ENCODE measurements around the gene KIF26B. TPM values are rescaled to one million over a fixed set of nuclear protein-coding genes. Genes with fewer than 3 reads are reported as not detected.

KIF26B gene
- total and polyA plus RNA-seq, 2 of the 4 experiments (the other 2 are of a cell fraction) = 0.53 to 0.54 TPM

DNA sequence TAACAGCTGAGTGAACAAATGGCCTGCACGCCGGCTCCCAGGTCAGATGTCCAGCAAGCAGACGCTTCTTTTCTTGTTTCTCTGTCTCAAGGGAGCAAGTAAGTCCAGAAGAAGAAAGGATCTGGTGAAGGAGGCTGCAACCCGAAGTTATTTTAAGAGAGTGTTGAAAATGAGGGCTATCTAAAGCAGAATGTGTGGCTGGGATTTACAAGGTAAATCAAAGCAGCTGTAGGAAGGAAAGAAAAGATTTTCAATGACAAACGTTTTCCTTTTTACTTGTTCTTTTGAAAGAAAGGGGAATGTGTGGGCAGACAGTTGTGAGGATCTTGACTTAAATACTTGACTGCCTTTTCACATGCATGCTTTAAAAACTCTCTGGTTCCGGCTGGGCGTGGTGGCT lies 311.5 kb downstream of the KIF26B start:
- Histone ChIP-seq H3K9me3 (ENCODE audit: control insufficient read depth, insufficient read depth, low read length) (no peaks in the 10 kb centered on the region), H3K27me3 (ENCODE audit: control insufficient read depth, insufficient read depth, low read length) (no peaks in the 10 kb centered on the region), H2AK9ac (replicated peaks; ENCODE audit: low read depth, low read length, poor library complexity) (no peak overlapping the region), H2BK5ac (ENCODE audit: low read depth, low read length, poor library complexity, severe bottlenecking) (no peak overlapping the region), H3K4ac (ENCODE audit: low read depth, low read length) (no peak overlapping the region), H2BK120ac (ENCODE audit: low read depth, low read length) (no peak overlapping the region), H3K14ac (replicated peaks; ENCODE audit: low read depth, low read length) (no peak overlapping the region), H4K8ac (ENCODE audit: low read depth in 2 of 2, low read length in 2 of 2) (no peak overlapping the region), H3K4me3 (ENCODE audit: insufficient read depth, low read depth, low read length) (no peak overlapping the region), H3K36me3 (ENCODE audit: control insufficient read depth, insufficient read depth, low read length) (peaks cover 4% of the 10 kb centered on the region; the same call in 1 of the 2 replicates), H3K23ac (ENCODE audit: low read depth, low read length) (no peak overlapping the region), H3K27ac (ENCODE audit: insufficient read depth, low read length) (no peak overlapping the region), H2AFZ (replicated peaks; ENCODE audit: low read length, poor library complexity) (no peak overlapping the region), H3K18ac (ENCODE audit: low read depth, low read length) (no peak overlapping the region), H4K20me1 (ENCODE audit: insufficient read depth, low read length) (no peaks in the 10 kb centered on the region), H3K56ac (ENCODE audit: extremely low read depth, insufficient read depth, low read length) (no peak overlapping the region), H3K4me1 (ENCODE audit: control insufficient read depth, insufficient read depth, low read length) (no peaks in the 10 kb centered on the region), H4K5ac (ENCODE audit: low read depth, low read length) (no peak overlapping the region), H2BK20ac (ENCODE audit: low read depth, low read length) (no peak overlapping the region), H3K4me2 (ENCODE audit: low read depth, low read length) (no peak overlapping the region), H4K91ac (ENCODE audit: insufficient read depth, low read depth, low read length) (no peak overlapping the region), H3K79me1 (ENCODE audit: low read depth in 1 of 2, low read length in 2 of 2) (no peaks in the 10 kb centered on the region), H3K9ac (ENCODE audit: low read depth, low read length) (no peak overlapping the region), H2AK5ac (ENCODE audit: low read depth, low read length) (no peak overlapping the region), H3K9me1 (ENCODE audit: insufficient read depth, low read length) (0 out of 2 replicates have a peak, but pooled peaks cover 4% of the 10 kb centered on the region), H2BK15ac (ENCODE audit: low read depth, low read length) (no peak overlapping the region)
- no peak for TF ChIP-seq BHLHE40 (IDR thresholded peaks at IDR 0.05; ENCODE audit: low read depth, low read length)
- no peak for TF ChIP-seq FOS (IDR thresholded peaks at IDR 0.05; ENCODE audit: low read depth, low read length)
- TF ChIP-seq, protein P1, sequence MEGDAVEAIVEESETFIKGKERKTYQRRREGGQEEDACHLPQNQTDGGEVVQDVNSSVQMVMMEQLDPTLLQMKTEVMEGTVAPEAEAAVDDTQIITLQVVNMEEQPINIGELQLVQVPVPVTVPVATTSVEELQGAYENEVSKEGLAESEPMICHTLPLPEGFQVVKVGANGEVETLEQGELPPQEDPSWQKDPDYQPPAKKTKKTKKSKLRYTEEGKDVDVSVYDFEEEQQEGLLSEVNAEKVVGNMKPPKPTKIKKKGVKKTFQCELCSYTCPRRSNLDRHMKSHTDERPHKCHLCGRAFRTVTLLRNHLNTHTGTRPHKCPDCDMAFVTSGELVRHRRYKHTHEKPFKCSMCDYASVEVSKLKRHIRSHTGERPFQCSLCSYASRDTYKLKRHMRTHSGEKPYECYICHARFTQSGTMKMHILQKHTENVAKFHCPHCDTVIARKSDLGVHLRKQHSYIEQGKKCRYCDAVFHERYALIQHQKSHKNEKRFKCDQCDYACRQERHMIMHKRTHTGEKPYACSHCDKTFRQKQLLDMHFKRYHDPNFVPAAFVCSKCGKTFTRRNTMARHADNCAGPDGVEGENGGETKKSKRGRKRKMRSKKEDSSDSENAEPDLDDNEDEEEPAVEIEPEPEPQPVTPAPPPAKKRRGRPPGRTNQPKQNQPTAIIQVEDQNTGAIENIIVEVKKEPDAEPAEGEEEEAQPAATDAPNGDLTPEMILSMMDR (conservative IDR thresholded peaks at IDR 0.05; ENCODE audit: low read depth, low read length) = no peak
- TF ChIP-seq POLR2A (IDR thresholded peaks at IDR 0.05; ENCODE audit: low read depth, low read length) = no peak
- no peak for TF ChIP-seq CHD1 (IDR thresholded peaks at IDR 0.05; ENCODE audit: low read depth, low read length)
- TF ChIP-seq MXI1 (IDR thresholded peaks at IDR 0.05; ENCODE audit: borderline replicate concordance, low read depth, low read length) = no peak
- TF ChIP-seq RFX5 (IDR thresholded peaks at IDR 0.05; ENCODE audit: low read depth, low read length) = no peak
- TF ChIP-seq, protein P2, sequence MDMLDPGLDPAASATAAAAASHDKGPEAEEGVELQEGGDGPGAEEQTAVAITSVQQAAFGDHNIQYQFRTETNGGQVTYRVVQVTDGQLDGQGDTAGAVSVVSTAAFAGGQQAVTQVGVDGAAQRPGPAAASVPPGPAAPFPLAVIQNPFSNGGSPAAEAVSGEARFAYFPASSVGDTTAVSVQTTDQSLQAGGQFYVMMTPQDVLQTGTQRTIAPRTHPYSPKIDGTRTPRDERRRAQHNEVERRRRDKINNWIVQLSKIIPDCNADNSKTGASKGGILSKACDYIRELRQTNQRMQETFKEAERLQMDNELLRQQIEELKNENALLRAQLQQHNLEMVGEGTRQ (IDR thresholded peaks at IDR 0.05; ENCODE audit: low read depth, low read length) = no peak
- TF ChIP-seq CEBPB (IDR thresholded peaks at IDR 0.05; ENCODE audit: low read depth, low read length) = no peak
- BruUV-seq (replicated peaks) = no TSS peak
- no peak for ATAC-seq (ENCODE audit: low read depth)
- 100% methylated on average over 2 of the region's 7 CpGs; no CpG with 5 or more reads in 1 of the 2 experiments for WGBS, 2 experiments (ENCODE audit: extremely low coverage in 2 of 2, insufficient read length in 1 of 2)
- dilution Hi-C loops (cut with HindIII; ENCODE audit: low sequenced_read_pairs, unreplicated experiment) (no loop called here), in situ Hi-C loops (cut with MboI; ENCODE audit: low sequenced_read_pairs) (no loop called here), intact Hi-C loops (cut with micrococcal nuclease) (loop anchor here (10.0 kb wide), 1 partner anchor 1541 kb away; no protein-coding TSS in a partner anchor)
- DNase-seq = no peak
- CTCF ChIA-PET = no interaction called here
- POLR2A ChIA-PET (ENCODE audit: unreplicated experiment) = no interaction called here

All from IMR-90 (cell line).